Activated CD4-positive, alpha-beta T cell treated with anti-CD3 and anti-CD28 coated beads for 48 hours (primary cell): ENCODE data around the gene ZNF595.
"Not testable (repeated sequence)": the region's sequence is repeated elsewhere in the genome, so short reads cannot be mapped to it uniquely, and the experiment has no call there.

Experiments used
- DNase-seq: peaks from one replicate; pipeline ENCODE4 v3.0.0-alpha.2; 2020

The ZNF595 gene

GRCh38 chr4:52804-53479, at the start of gene ZNF595:
Gene ZNF595, plus strand, starts transcription at chr4:53321. Its CDS starts 168 bp downstream, at chr4:53489.
- peak; percentile 4 for DNase-seq

GRCh38 chr4:9937-10870, 42.9 kb upstream of the ZNF595 start:
- not testable (repeated sequence) for DNase-seq

- DNase-seq = not testable (repeated sequence)
These were observed 41.9 kb upstream of the ZNF595 start for GRCh38 chr4:11095-11815.

- peak; percentile 68 for DNase-seq
These were observed 41.2 kb upstream of the ZNF595 start for GRCh38 chr4:11816-12417.

- DNase-seq = not testable (repeated sequence)
These were observed 35.0 kb upstream of the ZNF595 start for GRCh38 chr4:18128-18527.

- not testable (repeated sequence) for DNase-seq
These were observed 34.5 kb upstream of the ZNF595 start for GRCh38 chr4:18589-18988.

GRCh38 chr4:22882-23281, 30.2 kb upstream of the ZNF595 start:
- DNase-seq = not testable (repeated sequence)

GRCh38 chr4:24359-24758, 28.8 kb upstream of the ZNF595 start:
- DNase-seq = not testable (repeated sequence)

- DNase-seq = not testable (repeated sequence)
These were observed 25.6 kb upstream of the ZNF595 start for GRCh38 chr4:27501-27900.

GRCh38 chr4:28767-29542, 24.2 kb upstream of the ZNF595 start:
- peak; percentile 30 for DNase-seq

GRCh38 chr4:33314-33713, 19.8 kb upstream of the ZNF595 start:
- DNase-seq = not testable (repeated sequence)

GRCh38 chr4:36559-37415, 16.3 kb upstream of the ZNF595 start:
- not testable (repeated sequence) for DNase-seq

- DNase-seq = not testable (repeated sequence)
These were observed 14.9 kb upstream of the ZNF595 start for GRCh38 chr4:38202-38601.

- DNase-seq = not testable (repeated sequence)
These were observed 9.7 kb upstream of the ZNF595 start for GRCh38 chr4:43375-43774.

GRCh38 chr4:51253-51652, 1.9 kb upstream of the ZNF595 start:
- DNase-seq = not testable (repeated sequence)

GRCh38 chr4:51655-52277, 1.4 kb upstream of the ZNF595 start:
- not testable (repeated sequence) for DNase-seq

- DNase-seq = not testable (repeated sequence)
These were observed 400 bp downstream of the ZNF595 start for GRCh38 chr4:53521-53920.

- not testable (repeated sequence) for DNase-seq
These were observed 11.6 kb downstream of the ZNF595 start for GRCh38 chr4:64733-65132.

- DNase-seq = no peak
These were observed 18.7 kb downstream of the ZNF595 start for GRCh38 chr4:71830-72229.

GRCh38 chr4:85951-86350, 32.8 kb downstream of the ZNF595 start:
- DNase-seq = no peak
